K562 (cell line): ENCODE measurements around the gene PIF1. TPM values are rescaled to one million over a fixed set of nuclear protein-coding genes. Genes with fewer than 3 reads are reported as not detected.

ENCODE experiments used
- ATAC-seq: fragments of 200-7000 bp; cut with Tn5 transposase; 3 replicates; pipeline ENCODE4 v1.9.1; 2020; ENCODE audit warnings: moderate library complexity
- BruUV-seq: library from RNA; stranded (reverse); fragments of 400-500 nt; replicated peaks from 2 replicates; lab custom pipeline; 2021; lab: Mats Ljungman, UMichigan
- CTCF ChIA-PET: fragments of 300-600 bp; formaldehyde crosslinking; extraction: SDS; loops from one replicate; lab custom pipeline; 2021; ENCODE audit warnings: low intra/inter-chr PET ratio; lab: Yijun Ruan, JAX
- POLR2A ChIA-PET: fragments of 300-600, 350-650 bp; sonication (Branson Sonifier 250); formaldehyde crosslinking; extraction: SDS; loops from one replicate; lab custom pipeline; 2021; ENCODE audit warnings: antibody characterized with exemption, inconsistent platforms; lab: Yijun Ruan, JAX
- DNase-seq, 4 experiments: peaks; one replicate each; pipeline versions ENCODE4 v3.0.0 to v3.0.0-alpha.2; 2011 to 2018; ENCODE audit warnings: low spot score in 3 of 4, mixed read lengths in 3 of 4; ENCODE audit errors: extremely low read depth in 1 of 4
- FAIRE-seq: peaks from 2 replicates; lab custom pipeline; 2011; peaks lifted over from hg19 to GRCh38; lab: Jason Lieb, UNC
- H2AFZ ChIP-seq: 2 replicates; pipeline ENCODE4 v1.6.0; 2011; ENCODE audit warnings: low read depth, low read length, control low read depth, inconsistent platforms
- H3K27ac ChIP-seq: fragments of 200-600 bp; 3 replicates; pipeline ENCODE4 v1.8.0; 2011; ENCODE audit warnings: low read depth, mild to moderate bottlenecking, control low read depth, inconsistent platforms, low read length, moderate library complexity, mixed read lengths; ENCODE audit errors: extremely low read depth
- H3K27me3 ChIP-seq, 2 experiments: fragments of 300-600 bp in 1 of 2; 2 replicates in 1 of 2; 3 replicates in 1 of 2; pipeline versions ENCODE4 v1.6.0 to v1.8.0; 2011; ENCODE audit warnings: inconsistent platforms in 2 of 2, low read length in 2 of 2, mild to moderate bottlenecking in 1 of 2, mixed read lengths in 1 of 2, moderate library complexity in 1 of 2; ENCODE audit not compliant: control insufficient read depth in 2 of 2, insufficient read depth in 2 of 2
- H3K36me3 ChIP-seq: fragments of 300-600 bp; 3 replicates; pipeline ENCODE4 v1.8.0; 2011; ENCODE audit warnings: mild to moderate bottlenecking, low read length, inconsistent platforms; ENCODE audit not compliant: control insufficient read depth, insufficient read depth
- H3K4me1 ChIP-seq, 2 experiments: fragments of 200-600 bp in 1 of 2; replicated peaks in 1 of 2; 2 replicates in 1 of 2; 3 replicates in 1 of 2; pipeline versions ENCODE4 v1.5.1 to v1.8.0; 2011; ENCODE audit warnings: inconsistent platforms in 2 of 2, low read length in 2 of 2, mild to moderate bottlenecking in 1 of 2, mixed read lengths in 1 of 2, moderate library complexity in 1 of 2; ENCODE audit not compliant: control insufficient read depth in 2 of 2, insufficient read depth in 2 of 2
- H3K4me2 ChIP-seq: 2 replicates; pipeline ENCODE4 v1.6.1; 2011; ENCODE audit warnings: low read length, control low read depth, inconsistent platforms, mixed read lengths; ENCODE audit not compliant: insufficient read depth
- H3K4me3 ChIP-seq: fragments of 200-600 bp; sonication (generic), shearing (Covaris generic); 2 replicates; pipeline ENCODE4 v1.5.1; 2016; ENCODE audit warnings: control low read depth, inconsistent platforms
- H3K79me2 ChIP-seq: fragments of 200-600 bp; 3 replicates; pipeline ENCODE4 v1.8.0; 2011; ENCODE audit warnings: low read length, inconsistent platforms; ENCODE audit not compliant: control insufficient read depth, insufficient read depth
- H3K9ac ChIP-seq, 2 experiments: 2 replicates each; pipeline versions ENCODE4 v1.6.0 to v1.6.1; 2011; ENCODE audit warnings: low read depth in 2 of 2, low read length in 2 of 2, control low read depth in 1 of 2, inconsistent platforms in 1 of 2, mild to moderate bottlenecking in 1 of 2, mixed read lengths in 1 of 2; ENCODE audit not compliant: insufficient read depth in 1 of 2
- H3K9me1 ChIP-seq: one replicate; pipeline ENCODE4 v1.6.0; 2011; ENCODE audit warnings: inconsistent platforms, mild to moderate bottlenecking, low read length, moderate library complexity; ENCODE audit not compliant: control insufficient read depth, insufficient read depth
- H3K9me3 ChIP-seq: replicated peaks from 2 replicates; pipeline ENCODE4 v1.5.1; 2011; ENCODE audit warnings: low read depth, low read length, inconsistent platforms; ENCODE audit not compliant: control insufficient read depth, insufficient read depth
- H4K20me1 ChIP-seq: replicated peaks from 2 replicates; pipeline ENCODE4 v1.6.1; 2011; ENCODE audit warnings: low read length, inconsistent platforms, mixed read lengths; ENCODE audit not compliant: control insufficient read depth, insufficient read depth
- CEBPG ChIP-seq, 3 experiments: fragments of 200-800 bp in 1 of 3; sonication (Bioruptor generic) in 1 of 3; sonication (generic) in 1 of 3; formaldehyde crosslinking in 1 of 3; IDR thresholded peaks in 2 of 3; conservative IDR thresholded peaks in 1 of 3; 2 replicates each; pipeline versions ENCODE4 v1.6.1 to v1.8.0; 2016 to 2022; ENCODE audit warnings: missing compliant biosample characterization in 2 of 3, missing genetic modification characterization in 2 of 3, mild to moderate bottlenecking in 1 of 3, missing genetic modification reagents in 1 of 3
- KAT7 ChIP-seq: sonication (generic); formaldehyde crosslinking; IDR thresholded peaks from 2 replicates; pipeline ENCODE4 v1.8.0; 2022; ENCODE audit warnings: missing genetic modification reagents, mild to moderate bottlenecking, borderline replicate concordance
- MCM7 ChIP-seq, 2 experiments: fragments of 450-650 bp; IDR thresholded peaks; 2 replicates each; pipeline ENCODE4 v1.6.1; 2016 to 2018
- ZFPM2 ChIP-seq: fragments of 250-450 bp; sonication (Bioruptor Pico); IDR thresholded peaks from 2 replicates; pipeline ENCODE4 v1.5.1; 2022; ENCODE audit warnings: mild to moderate bottlenecking
- ZNF282 ChIP-seq: sonication (generic); formaldehyde crosslinking; IDR thresholded peaks from 2 replicates; pipeline ENCODE4 v1.8.1; 2023; ENCODE audit warnings: missing genetic modification reagents
- WGBS: fragments of 100-300 bp; shearing (Covaris generic); methylation state at CpG from one replicate; pipeline ENCODE4 v1.1.6; 2016; ENCODE audit warnings: low coverage, mixed read lengths; ENCODE audit not compliant: insufficient coverage; ENCODE audit errors: missing lambda C conversion rate; 5-methylcytosine and 5-hydroxymethylcytosine counted together
- in situ Hi-C: fragments of 300-500 bp; cut with MboI; formaldehyde crosslinking; loops from 4 replicates; pipeline ENCODE4 v1.15.0; 2018; ENCODE audit warnings: inconsistent platforms, mixed read lengths
- intact Hi-C: fragments of 100-400 bp; cut with micrococcal nuclease; formaldehyde crosslinking; loops from 2 replicates; pipeline ENCODE4 v1.14.2; 2022
- polyA plus RNA-seq, 8 experiments: library from polyadenylated mRNA; depleted of rRNA in 4 of 8; stranded (reverse) in 5 of 8; unstranded in 3 of 8; fragments of >200 nt; fragmentation: Nextera tagmentation in 2 of 8; fragmentation: Illumina TruSeq in 1 of 8; extraction: Ambion mirVana in 2 of 8; extraction: Trizol in 1 of 8; gene quantifications; 2 replicates each; pipeline versions ENCODE4 v1.2.1 to v1.2.3, GENCODE V29; 2011 to 2014; ENCODE audit warnings: inconsistent platforms in 1 of 8, missing spikeins in 1 of 8
- total RNA-seq, 7 experiments: library from RNA; depleted of rRNA in 6 of 7; stranded (reverse); fragments of >200 nt in 6 of 7; fragmentation: Illumina TruSeq in 2 of 7; extraction: Trizol in 2 of 7; gene quantifications; 2 replicates each; pipeline versions ENCODE4 v1.2.1 to v1.2.3, GENCODE V29; 2011 to 2021; ENCODE audit warnings: low replicate concordance in 1 of 7
- TF ChIP-seq, protein P1 (sequence below): fragments of 450-650 bp; formaldehyde crosslinking; IDR thresholded peaks from 2 replicates; pipeline ENCODE4 v1.4.0; 2022; ENCODE audit warnings: mild to moderate bottlenecking, moderate library complexity

The PIF1 gene
- total and polyA plus RNA-seq, 9 of the 15 experiments (the other 6 are each of a cell fraction or from before 2014, with no cell fraction given), result 1.1 to 37.9 (median 11.5) TPM

DNA sequence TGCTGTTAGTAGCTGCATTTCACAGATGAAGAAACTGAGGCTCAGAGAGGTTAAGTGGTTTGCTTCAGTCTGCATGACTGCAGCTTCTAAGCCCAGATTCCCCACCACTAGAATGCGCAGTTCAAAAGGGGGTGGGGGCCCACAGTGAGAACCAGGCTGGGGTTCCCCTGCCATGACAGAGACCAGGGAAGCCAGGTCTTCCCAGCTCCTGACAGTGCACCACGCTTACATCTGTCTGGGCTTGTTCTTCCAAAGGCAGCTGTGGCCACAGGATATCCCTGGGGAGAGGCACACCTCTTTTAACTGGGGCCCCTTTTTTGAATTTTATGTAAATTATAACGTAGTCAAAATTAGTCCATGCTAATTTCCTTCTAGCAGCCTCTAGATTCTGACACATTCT is 21.6 kb upstream of the PIF1 start:
- peaks cover 26 to 34% of the 10 kb centered on the region in 2 experiments for H3K4me1 ChIP-seq
- intact Hi-C loops, result no loop called here
- BruUV-seq, result no TSS peak
- TF ChIP-seq ZNF282 (CRISPR knock-in tag) (no peak), KAT7 (no peak), MCM7 (IDR thresholded peaks at IDR 0.05) (no peak), CEBPG (CRISPR knock-in tag; IDR thresholded peaks at IDR 0.05) (no peak), CEBPG (tag; conservative IDR thresholded peaks at IDR 0.05 in 1 of 2, IDR thresholded peaks at IDR 0.05 in 1 of 2) (no peak), ZFPM2 (CRISPR knock-in tag) (no peak)
- TF ChIP-seq, protein P1, sequence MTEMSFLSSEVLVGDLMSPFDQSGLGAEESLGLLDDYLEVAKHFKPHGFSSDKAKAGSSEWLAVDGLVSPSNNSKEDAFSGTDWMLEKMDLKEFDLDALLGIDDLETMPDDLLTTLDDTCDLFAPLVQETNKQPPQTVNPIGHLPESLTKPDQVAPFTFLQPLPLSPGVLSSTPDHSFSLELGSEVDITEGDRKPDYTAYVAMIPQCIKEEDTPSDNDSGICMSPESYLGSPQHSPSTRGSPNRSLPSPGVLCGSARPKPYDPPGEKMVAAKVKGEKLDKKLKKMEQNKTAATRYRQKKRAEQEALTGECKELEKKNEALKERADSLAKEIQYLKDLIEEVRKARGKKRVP, result no peak
- TF ChIP-seq, all 486 proteins: peak for 0
- WGBS, result 78% methylated on average over 3 of the region's 3 CpGs
- no peaks in the 10 kb centered on the region for H3K9me3 ChIP-seq
- POLR2A ChIA-PET, result interaction anchor here (0.6 to 0.9 kb wide), 2 partner anchors 17 to 78 kb away, joined by 3 read pairs; no protein-coding TSS in a partner anchor
- H3K4me3 ChIP-seq, result no peak overlapping the region
- peaks cover 3% of the 10 kb centered on the region for H3K9me1 ChIP-seq
- H3K27me3 ChIP-seq, result no peaks in the 10 kb centered on the region
- in situ Hi-C loops, result no loop called here
- H3K79me2 ChIP-seq, result peaks cover 43% of the 10 kb centered on the region
- peaks cover 3% of the 10 kb centered on the region for H4K20me1 ChIP-seq
- FAIRE-seq, result no peak
- CTCF ChIA-PET, result no interaction called here
- H3K9ac ChIP-seq, result no peak overlapping the region
- H2AFZ ChIP-seq, result no peak overlapping the region
- H3K4me2 ChIP-seq, result no peak overlapping the region
- no peak for ATAC-seq
- H3K27ac ChIP-seq, result no peak overlapping the region
- peaks cover 25% of the 10 kb centered on the region; the same call in 2 of the 3 replicates for H3K36me3 ChIP-seq
- no peak for DNase-seq
